Nephron progenitor cell (in vitro differentiated cells): ENCODE results near the gene GALT.
"Not testable (repeated sequence)": the region's sequence is repeated elsewhere in the genome, so short reads cannot be mapped to it uniquely, and the experiment has no call there.

Source experiments
- DNase-seq: peaks from one replicate; pipeline ENCODE4 v3.0.0; 2021
- H3K27ac Mint-ChIP-seq: 2 replicates; pipeline ENCODE4 v1.8.0; 2021; ENCODE audit warnings: mild to moderate bottlenecking, moderate library complexity, mixed read lengths
- H3K27me3 Mint-ChIP-seq: 2 replicates; pipeline ENCODE4 v1.8.0; 2021; ENCODE audit warnings: mild to moderate bottlenecking, low read depth, mixed read lengths; ENCODE audit not compliant: poor library complexity
- H3K36me3 Mint-ChIP-seq: 2 replicates; pipeline ENCODE4 v1.8.0; 2021; ENCODE audit warnings: low read depth, mixed read lengths
- H3K4me1 Mint-ChIP-seq: 2 replicates; pipeline ENCODE4 v1.8.0; 2021; ENCODE audit warnings: mixed read lengths
- H3K4me3 Mint-ChIP-seq: 2 replicates; pipeline ENCODE4 v1.8.0; 2021; ENCODE audit warnings: mild to moderate bottlenecking, moderate library complexity, mixed read lengths
- H3K9me3 Mint-ChIP-seq: 2 replicates; pipeline ENCODE4 v1.8.0; 2021; ENCODE audit warnings: mild to moderate bottlenecking, moderate library complexity, mixed read lengths
- TF ChIP-seq, protein P1 (sequence below): fragments of 200-600 bp; sonication (generic); IDR thresholded peaks from 2 replicates; pipeline ENCODE4 v1.5.0; 2021; ENCODE audit warnings: antibody characterized with exemption

The GALT gene

DNA sequence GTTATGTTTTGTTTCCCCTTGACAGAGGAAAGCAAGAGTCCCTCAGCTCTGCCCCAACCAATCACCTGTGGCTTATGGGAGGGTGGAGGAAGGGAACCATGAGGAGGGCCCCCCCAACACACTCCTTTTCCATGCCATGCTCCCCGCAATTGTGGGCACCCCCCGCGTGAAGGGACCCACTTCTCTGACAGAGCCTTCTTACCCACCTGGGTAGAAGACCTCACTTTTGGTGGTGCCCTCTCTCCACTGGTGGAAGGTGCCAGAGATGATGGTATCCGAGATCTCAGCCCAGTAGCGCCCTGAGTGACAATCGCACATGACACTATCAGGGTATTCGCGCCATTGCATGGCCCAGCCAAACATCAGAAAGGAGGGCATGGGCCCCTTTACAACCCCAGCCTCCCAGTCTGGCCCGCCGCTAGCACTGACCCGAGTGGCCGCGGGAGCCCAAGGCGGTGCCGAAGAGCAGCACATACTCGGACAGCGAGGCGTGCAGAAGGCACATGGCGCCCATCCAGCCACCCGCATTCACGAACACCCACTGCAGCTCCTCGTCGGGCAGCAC is 9.6 kb upstream of the GALT start:
- peak overlapping the region; percentile 57 for H3K27ac Mint-ChIP-seq

GRCh38 chr9:34637356-34638137 is 8.9 kb upstream of the GALT start, which contains the start of gene SIGMAR1:
TSS of gene SIGMAR1 (minus strand) at chr9:34637787. CDS start at chr9:34637697, 90 bp downstream.
- H3K36me3 Mint-ChIP-seq, result peaks cover 4% of the 10 kb centered on the region
- peak within 1 kb of the TSS; percentile 57 for H3K27ac Mint-ChIP-seq
- peak; percentile 97 for DNase-seq
- H3K27me3 Mint-ChIP-seq, result peaks cover 9% of the 10 kb centered on the region
- H3K4me3 Mint-ChIP-seq, result peak within 1 kb of the TSS; percentile 87
- TF ChIP-seq, protein P1, sequence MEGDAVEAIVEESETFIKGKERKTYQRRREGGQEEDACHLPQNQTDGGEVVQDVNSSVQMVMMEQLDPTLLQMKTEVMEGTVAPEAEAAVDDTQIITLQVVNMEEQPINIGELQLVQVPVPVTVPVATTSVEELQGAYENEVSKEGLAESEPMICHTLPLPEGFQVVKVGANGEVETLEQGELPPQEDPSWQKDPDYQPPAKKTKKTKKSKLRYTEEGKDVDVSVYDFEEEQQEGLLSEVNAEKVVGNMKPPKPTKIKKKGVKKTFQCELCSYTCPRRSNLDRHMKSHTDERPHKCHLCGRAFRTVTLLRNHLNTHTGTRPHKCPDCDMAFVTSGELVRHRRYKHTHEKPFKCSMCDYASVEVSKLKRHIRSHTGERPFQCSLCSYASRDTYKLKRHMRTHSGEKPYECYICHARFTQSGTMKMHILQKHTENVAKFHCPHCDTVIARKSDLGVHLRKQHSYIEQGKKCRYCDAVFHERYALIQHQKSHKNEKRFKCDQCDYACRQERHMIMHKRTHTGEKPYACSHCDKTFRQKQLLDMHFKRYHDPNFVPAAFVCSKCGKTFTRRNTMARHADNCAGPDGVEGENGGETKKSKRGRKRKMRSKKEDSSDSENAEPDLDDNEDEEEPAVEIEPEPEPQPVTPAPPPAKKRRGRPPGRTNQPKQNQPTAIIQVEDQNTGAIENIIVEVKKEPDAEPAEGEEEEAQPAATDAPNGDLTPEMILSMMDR, result no peak
- H3K9me3 Mint-ChIP-seq, result no peaks in the 10 kb centered on the region
- peaks cover 32% of the 10 kb centered on the region for H3K4me1 Mint-ChIP-seq

More for the DNA sequence above, 9.6 kb upstream of the GALT start:
- Mint-ChIP-seq H3K36me3 (peaks cover 4% of the 10 kb centered on the region), H3K4me1 (peaks cover 32% of the 10 kb centered on the region), H3K9me3 (no peaks in the 10 kb centered on the region), H3K27me3 (peaks cover 10% of the 10 kb centered on the region), H3K4me3 (peak overlapping the region; percentile 87)
- TF ChIP-seq, protein P1, result no peak
- DNase-seq, result no peak

DNA sequence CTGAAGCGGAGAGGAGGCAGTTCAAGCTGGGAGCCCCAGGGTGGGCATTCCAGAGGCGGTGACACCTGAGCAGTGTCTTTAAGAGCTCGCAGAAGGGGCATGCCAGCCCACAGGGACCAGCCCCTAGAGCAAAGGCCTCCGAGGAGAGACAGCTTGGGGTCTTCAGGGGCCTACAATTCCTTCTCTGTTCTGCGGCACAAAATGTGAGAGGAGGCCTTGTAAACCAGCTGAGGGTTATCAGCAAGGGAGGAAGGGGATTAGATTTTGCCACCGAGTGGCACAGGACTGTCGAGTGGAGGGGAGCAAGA is 8.4 kb upstream of the GALT start:
- no peak for DNase-seq
- peak overlapping the region; percentile 87 for H3K4me3 Mint-ChIP-seq
- no peak overlapping the region for H3K27ac Mint-ChIP-seq
- peaks cover 31% of the 10 kb centered on the region for H3K4me1 Mint-ChIP-seq
- peaks cover 4% of the 10 kb centered on the region for H3K36me3 Mint-ChIP-seq
- peaks cover 5% of the 10 kb centered on the region for H3K27me3 Mint-ChIP-seq
- TF ChIP-seq, protein P1, result no peak
- H3K9me3 Mint-ChIP-seq, result no peaks in the 10 kb centered on the region

- H3K4me1 Mint-ChIP-seq, result peaks cover 30% of the 10 kb centered on the region
- not testable (repeated sequence) for H3K27ac Mint-ChIP-seq, DNase-seq, H3K9me3 Mint-ChIP-seq, H3K27me3 Mint-ChIP-seq, H3K4me3 Mint-ChIP-seq, H3K36me3 Mint-ChIP-seq
Measured at GRCh38 chr9:34639322-34639721, 7.2 kb upstream of the GALT start.

DNA sequence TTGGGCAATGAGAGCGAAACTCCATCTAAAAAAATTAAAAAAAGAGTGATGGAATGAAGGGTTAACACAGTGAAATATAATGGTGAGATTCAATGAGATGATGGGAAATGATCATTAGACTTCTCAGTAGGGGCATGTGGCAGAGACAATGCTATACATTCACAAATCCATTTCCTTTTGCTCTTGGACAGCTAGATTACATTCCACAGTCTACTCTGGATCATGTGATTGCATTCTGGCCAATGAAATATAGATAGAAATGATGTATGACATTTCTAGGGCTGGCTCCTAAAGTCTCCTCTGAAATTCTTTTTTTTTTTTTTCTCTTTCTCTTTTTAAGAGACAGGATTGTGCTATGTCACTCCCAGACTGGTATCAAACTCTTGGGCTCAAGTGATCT is 3.8 kb upstream of the GALT start:
- no peak overlapping the region for H3K4me3 Mint-ChIP-seq
- no peaks in the 10 kb centered on the region for H3K9me3 Mint-ChIP-seq
- TF ChIP-seq, protein P1, result no peak
- H3K27ac Mint-ChIP-seq, result no peak overlapping the region
- no peak for DNase-seq
- H3K36me3 Mint-ChIP-seq, result peaks cover 1% of the 10 kb centered on the region
- H3K4me1 Mint-ChIP-seq, result peaks cover 40% of the 10 kb centered on the region
- peaks cover 11% of the 10 kb centered on the region for H3K27me3 Mint-ChIP-seq

DNA sequence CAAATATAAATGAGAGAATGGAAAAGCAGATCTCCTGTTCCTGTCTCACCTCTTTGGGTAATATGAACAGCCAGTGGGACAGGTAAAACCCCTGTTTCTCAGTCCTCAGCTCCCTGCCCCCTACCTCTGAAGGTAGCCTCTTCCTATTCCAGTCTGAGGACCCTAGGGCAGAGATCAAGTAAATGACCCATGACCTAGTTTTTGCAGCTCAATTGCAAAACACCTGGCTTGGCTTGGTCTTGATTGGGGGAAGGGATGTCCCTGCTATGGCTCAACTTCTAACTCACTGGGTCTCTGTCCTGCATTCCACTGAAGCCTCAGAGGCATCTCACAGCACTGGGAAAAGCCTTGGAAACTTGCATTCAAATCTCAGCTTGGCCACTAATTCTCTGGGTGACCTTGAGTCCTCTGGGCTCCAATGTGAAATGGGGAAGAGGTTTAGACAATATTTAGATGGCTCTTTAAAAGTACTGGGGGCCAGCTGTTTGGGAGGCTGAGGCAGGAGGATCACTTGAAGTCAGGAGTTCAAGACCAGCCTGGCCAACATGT is 1.6 kb upstream of the GALT start:
- Mint-ChIP-seq H3K36me3 (peaks cover 23% of the 10 kb centered on the region), H3K4me3 (peak overlapping the region; percentile 47), H3K27me3 (peaks cover 6% of the 10 kb centered on the region), H3K27ac (peak overlapping the region; percentile 8), H3K4me1 (peaks cover 49% of the 10 kb centered on the region), H3K9me3 (no peaks in the 10 kb centered on the region)
- no peak for DNase-seq
- TF ChIP-seq, protein P1, result no peak
